Common myeloid progenitor, CD34-positive (primary cell): ENCODE data around the gene DYRK3.

ENCODE experiments used
- CTCF ChIA-PET: fragments of 350-600 bp; sonication (Branson Sonifier 250); formaldehyde crosslinking; loops from one replicate; lab custom pipeline; 2021; ENCODE audit warnings: antibody characterized with exemption; lab: Charles Lee
- POLR2A ChIA-PET: fragments of 350-600 bp; sonication (Branson Sonifier 250); formaldehyde crosslinking; loops from one replicate; lab custom pipeline; 2021; ENCODE audit warnings: antibody characterized with exemption; lab: Charles Lee
- DNase-seq, 3 donors: peaks; one replicate each; pipeline versions ENCODE4 v3.0.0 to v3.0.0-alpha.2; 2013
- H3K27ac ChIP-seq, 2 experiments: 1 replicate in 1 of 2; 2 replicates in 1 of 2; pipeline ENCODE4 v1.7.0; 2013; ENCODE audit warnings: inconsistent platforms in 2 of 2, low read length in 2 of 2, mild to moderate bottlenecking in 2 of 2, low read depth in 1 of 2, moderate library complexity in 1 of 2; ENCODE audit not compliant: severe bottlenecking in 2 of 2, insufficient read depth in 1 of 2, poor library complexity in 1 of 2
- H3K27me3 ChIP-seq, 5 experiments: replicated peaks in 2 of 5; 1 replicate in 3 of 5; 2 replicates in 2 of 5; pipeline versions ENCODE4 v1.6.1 to v1.7.0; 2013; ENCODE audit warnings: low read length in 4 of 5, mild to moderate bottlenecking in 2 of 5, moderate library complexity in 2 of 5, inconsistent platforms in 1 of 5; ENCODE audit not compliant: insufficient read depth in 5 of 5, control insufficient read depth in 4 of 5
- H3K36me3 ChIP-seq, 4 experiments: 1 replicate in 2 of 4; 2 replicates in 2 of 4; pipeline versions ENCODE4 v1.6.1 to v1.7.0; 2013; ENCODE audit warnings: low read length in 3 of 4, control low read depth in 1 of 4, mild to moderate bottlenecking in 1 of 4; ENCODE audit not compliant: control insufficient read depth in 4 of 4, insufficient read depth in 4 of 4
- H3K4me1 ChIP-seq, 4 experiments: 1 replicate in 3 of 4; 2 replicates in 1 of 4; pipeline versions ENCODE4 v1.6.1 to v1.7.1; 2013; ENCODE audit warnings: low read length in 3 of 4, mild to moderate bottlenecking in 3 of 4, control low read depth in 1 of 4, inconsistent platforms in 1 of 4, moderate library complexity in 1 of 4; ENCODE audit not compliant: control insufficient read depth in 4 of 4, insufficient read depth in 4 of 4; ENCODE audit errors: control extremely low read depth in 1 of 4
- H3K4me3 ChIP-seq, 7 experiments: 1 replicate in 4 of 7; 2 replicates in 3 of 7; pipeline versions ENCODE4 v1.5.1 to v1.7.0; 2013; ENCODE audit warnings: mild to moderate bottlenecking in 7 of 7, low read length in 6 of 7, moderate library complexity in 6 of 7, inconsistent platforms in 2 of 7, low read depth in 2 of 7, control low read depth in 1 of 7; ENCODE audit not compliant: insufficient read depth in 4 of 7, control insufficient read depth in 1 of 7; ENCODE audit errors: extremely low read depth in 1 of 7
- H3K9me3 ChIP-seq, 5 experiments: 1 replicate in 4 of 5; 2 replicates in 1 of 5; pipeline versions ENCODE4 v1.6.1 to v1.7.1; 2013; ENCODE audit warnings: low read length in 4 of 5, mild to moderate bottlenecking in 2 of 5, inconsistent platforms in 1 of 5, low read depth in 1 of 5, moderate library complexity in 1 of 5; ENCODE audit not compliant: control insufficient read depth in 4 of 5, insufficient read depth in 2 of 5; ENCODE audit errors: control extremely low read depth in 1 of 5
- WGBS: methylation state at CpG from one replicate; pipeline ENCODE4 v1.1.5; 2013; ENCODE audit not compliant: insufficient coverage; 5-methylcytosine and 5-hydroxymethylcytosine counted together

The DYRK3 gene

GRCh38 chr1:206695733-206696132 lies 60.4 kb downstream of the DYRK3 start:
- POLR2A ChIA-PET: interaction anchor here (1.1 kb wide), 1 partner anchor 10 kb away, joined by 3 read pairs; no protein-coding TSS in a partner anchor
- no peak overlapping the region for H3K4me3 ChIP-seq
- CTCF ChIA-PET: interaction anchor here (1.0 to 2.2 kb wide), 3 partner anchors 9 to 31 kb away, joined by 3 to 6 read pairs (median 3); no protein-coding TSS in a partner anchor
- H3K4me1 ChIP-seq: peaks cover 11 to 64% (median 47%) of the 10 kb centered on the region in 4 experiments
- DNase-seq: no peak
- H3K9me3 ChIP-seq: no peaks in the 10 kb centered on the region
- WGBS: 96% methylated on average over 7 of the region's 9 CpGs
- H3K27me3 ChIP-seq: no peaks in the 10 kb centered on the region
- peaks cover 4 to 21% (median 18%) of the 10 kb centered on the region in 4 experiments for H3K36me3 ChIP-seq
- H3K27ac ChIP-seq: no peak overlapping the region

GRCh38 chr1:206696812-206697585 lies 61.7 kb downstream of the DYRK3 start:
- no peaks in the 10 kb centered on the region for H3K9me3 ChIP-seq
- WGBS: 100% methylated on average over 2 of the region's 4 CpGs
- H3K27ac ChIP-seq: no peak overlapping the region
- no peak for DNase-seq
- no peaks in the 10 kb centered on the region for H3K27me3 ChIP-seq
- peaks cover 11 to 57% (median 43%) of the 10 kb centered on the region in 4 experiments for H3K4me1 ChIP-seq
- peaks cover 4 to 21% (median 18%) of the 10 kb centered on the region in 4 experiments for H3K36me3 ChIP-seq
- CTCF ChIA-PET: interaction anchor here (1.2 to 2.2 kb wide), 3 partner anchors 8 to 29 kb away, joined by 3 to 6 read pairs (median 4); no protein-coding TSS in a partner anchor
- H3K4me3 ChIP-seq: no peak overlapping the region
- POLR2A ChIA-PET: interaction anchor here (1.1 kb wide), 1 partner anchor 8 kb away, joined by 3 read pairs; no protein-coding TSS in a partner anchor

GRCh38 chr1:206698011-206698410 lies 62.7 kb downstream of the DYRK3 start:
- no peaks in the 10 kb centered on the region for H3K27me3 ChIP-seq
- ChIA-PET CTCF (interaction anchor here (1.3 kb wide), 1 partner anchor 8 kb away, joined by 4 read pairs; no protein-coding TSS in a partner anchor), POLR2A (interaction anchor here (0.8 kb wide), 1 partner anchor 9 kb away, joined by 4 read pairs; no protein-coding TSS in a partner anchor)
- no peaks in the 10 kb centered on the region for H3K9me3 ChIP-seq
- H3K27ac ChIP-seq: no peak overlapping the region
- H3K4me3 ChIP-seq: no peak overlapping the region
- H3K4me1 ChIP-seq: peaks cover 11 to 47% (median 33%) of the 10 kb centered on the region in 4 experiments
- no peak for DNase-seq
- peaks cover 4 to 21% (median 18%) of the 10 kb centered on the region in 4 experiments for H3K36me3 ChIP-seq
- 100% methylated on average over 2 of the region's 2 CpGs for WGBS
